ENCODE measurements around the gene FOXL2.
"Not testable (repeated sequence)": the region's sequence is repeated elsewhere in the genome, so short reads cannot be mapped to it uniquely, and the experiment has no call there.

Gene FOXL2

DNA sequence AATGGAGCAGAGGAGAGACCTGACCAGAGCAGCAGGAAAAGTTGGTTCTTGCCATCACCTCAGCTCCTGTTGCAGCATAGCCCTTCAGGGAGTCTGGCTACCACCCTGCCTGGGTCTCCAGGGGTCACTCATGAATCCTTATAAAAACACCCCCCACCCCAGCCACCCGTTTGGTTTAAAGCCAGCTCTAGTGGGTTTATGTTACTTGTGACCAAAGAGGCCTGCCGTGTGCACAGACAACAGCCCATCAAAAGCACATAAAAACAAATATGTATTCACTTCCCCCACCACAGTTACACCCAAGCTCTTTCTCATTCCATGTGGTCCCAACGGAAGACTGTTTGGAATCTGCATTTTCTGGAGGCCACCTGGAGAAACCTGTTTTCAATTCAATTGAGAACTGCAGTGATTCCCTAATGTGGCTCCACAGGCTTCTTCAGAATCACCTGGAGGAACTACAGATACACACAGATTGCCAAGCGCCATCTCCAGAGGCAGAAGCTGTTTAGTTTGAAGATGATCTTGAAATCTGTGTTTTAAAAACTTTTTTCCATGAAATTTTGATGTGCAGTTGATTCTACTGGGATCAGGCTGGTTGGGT, 13.8 kb downstream of the FOXL2 start:
- H3K27me3 ChIP-seq (ENCODE audit: insufficient read depth, low read length, poor library complexity, severe bottlenecking), result no peaks in the 10 kb centered on the region
- no peaks in the 10 kb centered on the region for H4K20me1 ChIP-seq (ENCODE audit: insufficient read depth, low read length, poor library complexity, severe bottlenecking)
- H2AFZ ChIP-seq (ENCODE audit: low read length), result no peak overlapping the region
- H3F3A ChIP-seq (ENCODE audit: low read depth), result no peaks in the 10 kb centered on the region
- no peaks in the 10 kb centered on the region for H3K9me3 ChIP-seq (ENCODE audit: insufficient read depth, low read depth, low read length)
- H3K4me3 ChIP-seq (ENCODE audit: low read length, poor library complexity, severe bottlenecking), result no peak overlapping the region
- H3K4me1 ChIP-seq (ENCODE audit: insufficient read depth, low read length, poor library complexity, severe bottlenecking), result no peaks in the 10 kb centered on the region
- H3K36me3 ChIP-seq (ENCODE audit: insufficient read depth, low read length), result no peaks in the 10 kb centered on the region
- H3K4me2 ChIP-seq (ENCODE audit: low read depth, low read length, poor library complexity, severe bottlenecking), result no peak overlapping the region
- no peaks in the 10 kb centered on the region for H3K9me2 ChIP-seq (replicated peaks; ENCODE audit: low read depth, low read length)
- H3K9ac ChIP-seq (ENCODE audit: low read depth, low read length, poor library complexity, severe bottlenecking), result no peak overlapping the region
- H3K79me2 ChIP-seq (ENCODE audit: insufficient read depth, low read length), result no peaks in the 10 kb centered on the region
- TF ChIP-seq, protein P1, sequence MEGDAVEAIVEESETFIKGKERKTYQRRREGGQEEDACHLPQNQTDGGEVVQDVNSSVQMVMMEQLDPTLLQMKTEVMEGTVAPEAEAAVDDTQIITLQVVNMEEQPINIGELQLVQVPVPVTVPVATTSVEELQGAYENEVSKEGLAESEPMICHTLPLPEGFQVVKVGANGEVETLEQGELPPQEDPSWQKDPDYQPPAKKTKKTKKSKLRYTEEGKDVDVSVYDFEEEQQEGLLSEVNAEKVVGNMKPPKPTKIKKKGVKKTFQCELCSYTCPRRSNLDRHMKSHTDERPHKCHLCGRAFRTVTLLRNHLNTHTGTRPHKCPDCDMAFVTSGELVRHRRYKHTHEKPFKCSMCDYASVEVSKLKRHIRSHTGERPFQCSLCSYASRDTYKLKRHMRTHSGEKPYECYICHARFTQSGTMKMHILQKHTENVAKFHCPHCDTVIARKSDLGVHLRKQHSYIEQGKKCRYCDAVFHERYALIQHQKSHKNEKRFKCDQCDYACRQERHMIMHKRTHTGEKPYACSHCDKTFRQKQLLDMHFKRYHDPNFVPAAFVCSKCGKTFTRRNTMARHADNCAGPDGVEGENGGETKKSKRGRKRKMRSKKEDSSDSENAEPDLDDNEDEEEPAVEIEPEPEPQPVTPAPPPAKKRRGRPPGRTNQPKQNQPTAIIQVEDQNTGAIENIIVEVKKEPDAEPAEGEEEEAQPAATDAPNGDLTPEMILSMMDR (conservative IDR thresholded peaks at IDR 0.05; ENCODE audit: low read length), result no peak
- no peak for TF ChIP-seq EZH2phosphoT487 (IDR thresholded peaks at IDR 0.05; ENCODE audit: borderline replicate concordance)

DNA sequence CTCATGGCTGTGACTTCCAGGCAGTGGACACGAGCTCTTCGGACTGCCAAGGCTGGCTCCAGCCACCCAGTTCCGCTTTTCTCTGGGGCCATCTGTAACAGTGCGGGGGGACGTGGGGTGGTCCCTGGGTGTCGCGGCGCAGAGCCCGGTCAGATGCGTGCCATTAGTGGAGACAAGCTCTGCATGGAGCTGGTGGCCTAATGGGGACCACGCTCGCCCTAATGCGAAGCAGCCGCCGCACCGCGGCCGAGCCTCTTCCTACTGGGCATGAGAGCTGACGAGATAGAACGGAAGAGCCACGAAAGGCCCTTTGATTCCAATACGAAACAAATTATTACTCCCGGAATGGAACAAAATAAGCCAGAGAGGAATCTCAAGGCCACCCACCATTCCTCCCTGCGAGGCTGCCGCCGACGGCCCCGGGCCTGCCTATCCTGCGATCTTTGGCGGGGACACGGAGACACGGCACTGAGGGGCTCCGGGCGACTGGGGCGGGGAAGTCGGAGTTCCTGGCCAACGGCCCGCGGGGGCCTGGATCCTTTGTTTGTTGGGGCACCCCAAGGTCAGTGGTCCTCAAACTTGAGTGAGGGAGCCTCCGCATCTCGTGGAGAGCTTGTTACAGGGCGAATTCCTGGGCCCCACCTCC, 18.1 kb downstream of the FOXL2 start:
- Histone ChIP-seq H2AFZ (ENCODE audit: low read length) (no peak overlapping the region), H3F3A (ENCODE audit: low read depth) (no peaks in the 10 kb centered on the region), H3K27me3 (ENCODE audit: insufficient read depth, low read length, poor library complexity, severe bottlenecking) (no peaks in the 10 kb centered on the region), H4K20me1 (ENCODE audit: insufficient read depth, low read length, poor library complexity, severe bottlenecking) (no peaks in the 10 kb centered on the region), H3K9ac (ENCODE audit: low read depth, low read length, poor library complexity, severe bottlenecking) (no peak overlapping the region), H3K4me3 (ENCODE audit: low read length, poor library complexity, severe bottlenecking) (no peak overlapping the region), H3K4me2 (ENCODE audit: low read depth, low read length, poor library complexity, severe bottlenecking) (no peak overlapping the region), H3K9me2 (replicated peaks; ENCODE audit: low read depth, low read length) (no peaks in the 10 kb centered on the region), H3K4me1 (ENCODE audit: insufficient read depth, low read length, poor library complexity, severe bottlenecking) (no peaks in the 10 kb centered on the region), H3K9me3 (ENCODE audit: insufficient read depth, low read depth, low read length) (no peaks in the 10 kb centered on the region), H3K79me2 (ENCODE audit: insufficient read depth, low read length) (no peaks in the 10 kb centered on the region), H3K36me3 (ENCODE audit: insufficient read depth, low read length) (no peaks in the 10 kb centered on the region)
- no peak for TF ChIP-seq EZH2phosphoT487 (IDR thresholded peaks at IDR 0.05; ENCODE audit: borderline replicate concordance)
- TF ChIP-seq, protein P1 (conservative IDR thresholded peaks at IDR 0.05; ENCODE audit: low read length), result no peak

DNA sequence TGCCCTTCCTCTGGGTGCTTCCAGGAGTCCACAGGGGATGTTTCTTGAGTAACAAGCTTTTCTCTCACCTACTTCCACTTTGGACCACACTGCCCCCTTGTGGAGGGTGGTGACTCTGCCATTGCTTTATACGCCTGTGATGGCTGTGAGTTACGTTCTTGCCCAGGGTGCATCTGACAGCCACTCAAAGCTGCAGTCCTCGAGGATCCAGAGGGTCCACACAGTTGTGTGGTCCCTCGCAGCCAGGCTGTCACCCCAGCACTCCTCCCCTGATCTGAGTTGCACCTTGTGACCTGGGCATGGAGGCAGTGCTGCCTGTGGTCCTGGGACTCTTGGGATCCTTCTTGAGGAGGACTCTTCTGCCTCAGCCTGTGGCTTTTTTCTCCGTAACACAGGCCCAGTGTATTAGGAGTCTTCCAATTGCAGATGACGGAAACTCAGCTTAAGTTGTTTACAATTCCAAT, 23.4 kb downstream of the FOXL2 start:
- Histone ChIP-seq H3K9me3 (ENCODE audit: insufficient read depth, low read depth, low read length) (no peaks in the 10 kb centered on the region), H3F3A (ENCODE audit: low read depth) (no peaks in the 10 kb centered on the region), H3K9ac (ENCODE audit: low read depth, low read length, poor library complexity, severe bottlenecking) (no peak overlapping the region), H3K36me3 (ENCODE audit: insufficient read depth, low read length) (no peaks in the 10 kb centered on the region), H3K4me1 (ENCODE audit: insufficient read depth, low read length, poor library complexity, severe bottlenecking) (no peaks in the 10 kb centered on the region), H3K79me2 (ENCODE audit: insufficient read depth, low read length) (no peaks in the 10 kb centered on the region), H3K27me3 (ENCODE audit: insufficient read depth, low read length, poor library complexity, severe bottlenecking) (no peaks in the 10 kb centered on the region), H2AFZ (ENCODE audit: low read length) (peak overlapping the region; percentile 80), H3K4me2 (ENCODE audit: low read depth, low read length, poor library complexity, severe bottlenecking) (no peak overlapping the region), H4K20me1 (ENCODE audit: insufficient read depth, low read length, poor library complexity, severe bottlenecking) (no peaks in the 10 kb centered on the region), H3K9me2 (replicated peaks; ENCODE audit: low read depth, low read length) (no peaks in the 10 kb centered on the region), H3K4me3 (ENCODE audit: low read length, poor library complexity, severe bottlenecking) (no peak overlapping the region)
- TF ChIP-seq, protein P1 (conservative IDR thresholded peaks at IDR 0.05; ENCODE audit: low read length), result peak; percentile 93
- TF ChIP-seq EZH2phosphoT487 (IDR thresholded peaks at IDR 0.05; ENCODE audit: borderline replicate concordance), result no peak

DNA sequence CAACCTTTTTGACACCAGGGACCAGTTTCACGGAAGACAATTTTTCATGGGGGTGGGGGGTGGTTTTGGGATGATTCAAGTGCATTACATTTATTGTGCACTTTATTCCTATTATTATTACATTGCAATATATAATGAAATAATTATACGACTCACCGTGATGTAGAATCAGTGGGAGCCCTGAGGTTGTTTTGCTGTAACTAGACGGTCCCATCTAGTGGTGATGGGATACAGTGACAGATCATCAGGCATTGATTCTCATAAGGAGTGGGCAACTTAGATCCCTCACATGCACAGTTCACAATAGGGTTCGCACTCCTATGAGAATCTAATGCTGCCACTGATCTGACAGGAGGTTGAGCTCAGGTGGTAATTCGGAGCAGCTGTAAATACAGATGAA, 24.5 kb downstream of the FOXL2 start:
- not testable (repeated sequence) for H3K4me2 ChIP-seq (ENCODE audit: low read depth, low read length, poor library complexity, severe bottlenecking); H2AFZ ChIP-seq (ENCODE audit: low read length); H3F3A ChIP-seq (ENCODE audit: low read depth); H3K4me1 ChIP-seq (ENCODE audit: insufficient read depth, low read length, poor library complexity, severe bottlenecking); H3K36me3 ChIP-seq (ENCODE audit: insufficient read depth, low read length); H3K27me3 ChIP-seq (ENCODE audit: insufficient read depth, low read length, poor library complexity, severe bottlenecking); H3K9ac ChIP-seq (ENCODE audit: low read depth, low read length, poor library complexity, severe bottlenecking); H4K20me1 ChIP-seq (ENCODE audit: insufficient read depth, low read length, poor library complexity, severe bottlenecking); H3K79me2 ChIP-seq (ENCODE audit: insufficient read depth, low read length); H3K4me3 ChIP-seq (ENCODE audit: low read length, poor library complexity, severe bottlenecking); H3K9me2 ChIP-seq (replicated peaks; ENCODE audit: low read depth, low read length); H3K9me3 ChIP-seq (ENCODE audit: insufficient read depth, low read depth, low read length)
